Urothelium cell line (cell line): ENCODE results near the gene PTPRD.

Experiments
- DNase-seq: peaks from one replicate; pipeline ENCODE4 v3.0.0; 2011; ENCODE audit warnings: low spot score, mixed read lengths
- FAIRE-seq: peaks from 2 replicates; lab custom pipeline; 2011; peaks lifted over from hg19 to GRCh38; lab: Jason Lieb, UNC

The PTPRD gene

GRCh38 chr9:8648271-8648845, 1964.4 kb downstream of the PTPRD start:
- no peak for FAIRE-seq

DNA sequence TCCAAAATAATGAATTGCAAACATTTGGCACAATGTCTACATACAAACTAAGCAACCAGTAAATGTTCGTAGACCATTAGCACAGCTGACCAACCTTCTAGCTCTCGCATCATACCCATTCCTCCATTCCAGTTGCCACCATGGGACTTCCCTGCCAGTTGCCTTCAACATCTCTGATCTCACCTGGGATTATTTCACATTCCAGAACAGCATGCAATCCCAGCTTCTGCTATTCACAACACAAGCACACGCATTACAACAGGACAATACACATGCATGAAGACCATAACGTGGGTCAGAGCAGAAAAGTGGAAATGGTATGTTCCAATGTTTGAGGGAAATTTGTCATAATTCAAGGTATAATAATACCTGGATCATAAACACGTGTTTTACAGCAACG, 1965.0 kb downstream of the PTPRD start:
- FAIRE-seq (no peak), DNase-seq (no peak)

More at GRCh38 chr9:8648271-8648845, 1964.4 kb downstream of the PTPRD start:
- no peak for DNase-seq

DNA sequence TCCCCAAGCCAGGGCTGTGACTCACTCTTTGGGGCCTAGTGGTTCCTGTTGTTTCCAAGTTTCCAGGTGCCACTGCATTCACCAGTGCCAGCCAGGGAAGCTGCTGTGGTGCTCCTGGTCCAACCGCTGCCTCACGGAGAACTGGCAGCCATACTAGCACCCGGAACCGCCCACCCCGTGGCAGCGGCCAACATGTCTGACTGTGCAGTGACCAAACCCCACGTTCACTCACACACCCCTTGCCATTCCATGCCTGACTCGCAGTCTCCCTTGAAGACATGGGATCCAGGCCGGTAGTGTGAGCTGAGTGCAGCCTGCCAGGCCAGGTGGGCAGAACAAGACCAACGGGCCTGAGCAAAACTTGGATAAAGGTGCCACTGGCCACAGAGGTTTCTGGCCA, 1968.2 kb downstream of the PTPRD start:
- DNase-seq (no peak), FAIRE-seq (no peak)

DNA sequence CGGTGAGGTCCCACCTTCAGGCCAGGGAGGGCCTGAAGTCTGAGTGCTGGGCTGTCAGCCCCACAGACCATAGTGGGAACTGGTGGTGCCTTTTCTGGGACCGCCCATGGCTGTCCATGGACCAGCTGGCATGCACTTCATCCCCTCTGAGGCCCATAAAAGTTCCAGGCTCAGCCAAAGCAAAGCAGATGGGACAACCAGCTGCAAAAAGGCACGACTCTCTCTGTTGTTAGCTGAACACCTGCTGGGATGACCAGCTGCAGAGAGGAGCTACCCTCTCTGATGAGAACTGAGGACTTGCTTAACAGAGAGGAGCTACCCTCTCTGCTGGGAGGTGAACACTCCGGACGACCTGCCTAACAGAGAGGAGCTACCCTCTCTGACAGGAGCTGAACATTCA, 1968.9 kb downstream of the PTPRD start:
- no peak for DNase-seq
- no peak for FAIRE-seq

GRCh38 chr9:8643464-8643863, 1969.3 kb downstream of the PTPRD start:
- no peak for DNase-seq
- no peak for FAIRE-seq

- FAIRE-seq: no peak
- no peak for DNase-seq
Observed at GRCh38 chr9:8640761-8641160, 1972.0 kb downstream of the PTPRD start.

DNA sequence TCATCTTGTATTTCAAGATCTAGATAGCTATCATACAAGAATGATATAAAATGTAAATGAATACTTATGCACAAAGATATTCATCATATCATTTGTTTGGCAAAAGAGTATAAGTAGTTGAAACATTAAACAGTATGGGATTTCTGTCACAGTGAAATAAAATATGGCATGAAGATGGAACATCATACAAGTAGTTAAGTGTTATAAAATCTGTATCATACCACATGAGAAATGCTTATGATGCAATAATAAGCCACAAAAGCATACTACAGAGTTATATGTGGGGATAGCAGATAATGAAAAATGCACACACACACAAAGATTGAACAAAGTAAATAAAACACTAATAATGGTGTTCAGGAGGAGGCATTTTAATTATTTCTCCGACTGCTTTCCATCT, 1975.2 kb downstream of the PTPRD start:
- no peak for DNase-seq
- no peak for FAIRE-seq

GRCh38 chr9:8633784-8634183, 1979.0 kb downstream of the PTPRD start:
- FAIRE-seq: no peak
- no peak for DNase-seq

- FAIRE-seq: no peak
- no peak for DNase-seq
Observed at GRCh38 chr9:8632493-8632892, 1980.3 kb downstream of the PTPRD start.

- FAIRE-seq (no peak), DNase-seq (no peak)
Observed at GRCh38 chr9:8628791-8629190, 1984.0 kb downstream of the PTPRD start.

- DNase-seq: no peak
Observed at GRCh38 chr9:8627976-8628679, 1984.7 kb downstream of the PTPRD start.

DNA sequence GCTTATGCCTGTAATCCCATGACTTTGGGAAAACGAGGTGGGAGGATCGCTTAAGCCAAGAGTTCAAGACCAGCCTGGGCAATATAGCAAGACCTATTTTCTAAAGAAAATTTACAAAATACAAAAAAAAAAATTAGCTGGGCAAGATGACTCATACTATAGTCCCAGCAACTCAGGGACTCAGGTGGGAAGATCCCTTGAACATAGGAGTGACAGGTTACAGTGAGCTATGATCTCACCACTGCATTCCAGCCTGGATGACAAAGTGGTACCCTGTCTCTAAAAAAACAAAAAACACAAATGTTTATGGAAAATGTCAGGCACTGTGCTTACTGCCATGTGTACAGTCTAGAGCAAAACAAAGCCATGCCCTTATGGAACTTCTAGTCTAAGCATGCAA, 1989.9 kb downstream of the PTPRD start:
- no peak for FAIRE-seq
- no peak for DNase-seq

More at GRCh38 chr9:8627976-8628679, 1984.7 kb downstream of the PTPRD start:
- FAIRE-seq: no peak

- FAIRE-seq: no peak
- no peak for DNase-seq
Observed at GRCh38 chr9:8622222-8622802, 1990.5 kb downstream of the PTPRD start.

- no peak for DNase-seq
- FAIRE-seq: no peak
Observed at GRCh38 chr9:8621416-8621815, 1991.4 kb downstream of the PTPRD start.

- DNase-seq (no peak), FAIRE-seq (no peak)
Observed at GRCh38 chr9:8616414-8616813, 1996.4 kb downstream of the PTPRD start.

DNA sequence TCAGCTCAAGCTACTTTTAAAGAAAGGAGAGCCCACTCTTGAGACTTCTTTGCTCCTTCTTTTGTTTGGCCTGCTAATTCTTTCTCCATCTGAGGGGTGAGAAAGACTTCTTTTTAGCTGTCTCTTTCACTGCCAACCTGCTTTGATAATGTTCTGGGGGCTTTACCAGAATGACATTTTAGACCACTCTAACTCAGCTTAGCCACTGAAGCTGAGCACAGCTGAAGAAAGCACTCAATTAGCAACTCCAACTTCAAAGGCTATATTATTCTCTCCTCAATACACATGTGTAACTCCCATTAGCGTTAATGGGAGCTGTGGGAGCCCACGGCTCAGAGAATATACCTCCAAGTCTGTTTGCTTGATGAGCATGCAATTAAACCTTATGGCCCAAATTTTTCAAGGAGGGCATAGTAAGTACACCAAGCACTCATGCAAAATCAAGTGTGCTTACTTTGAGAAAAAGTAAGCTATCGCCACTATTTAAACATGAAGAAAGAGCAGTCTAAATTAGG, 1997.8 kb downstream of the PTPRD start:
- FAIRE-seq (no peak), DNase-seq (no peak)

DNA sequence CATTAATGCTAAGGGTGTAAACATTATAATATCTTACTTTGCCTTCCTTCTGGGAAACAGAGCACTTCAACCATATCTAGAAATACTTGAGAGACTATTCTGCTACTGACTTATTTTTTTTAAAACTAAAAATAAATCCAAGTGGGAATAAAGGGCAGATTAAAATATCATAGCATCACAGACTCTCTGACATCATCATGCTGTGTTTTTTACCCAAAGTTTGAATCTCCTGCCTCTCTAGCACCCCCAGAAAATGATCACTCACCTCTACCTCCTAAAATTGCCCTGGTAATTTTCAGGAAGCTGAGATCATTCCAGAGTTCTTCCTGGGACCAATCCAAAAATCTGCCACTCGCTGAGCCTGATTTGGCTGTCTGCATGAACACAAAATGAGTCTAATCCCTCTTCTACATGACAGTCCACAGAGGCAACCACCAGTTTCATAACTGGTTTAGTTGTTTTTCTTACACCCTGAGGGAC, 1999.4 kb downstream of the PTPRD start:
- no peak for DNase-seq
- FAIRE-seq: no peak

GRCh38 chr9:8611153-8611552, 2001.6 kb downstream of the PTPRD start:
- FAIRE-seq: no peak
- no peak for DNase-seq

- no peak for DNase-seq
- FAIRE-seq: no peak
Observed at GRCh38 chr9:8610256-8610655, 2002.5 kb downstream of the PTPRD start.

- FAIRE-seq (no peak), DNase-seq (no peak)
Observed at GRCh38 chr9:8605096-8605495, 2007.7 kb downstream of the PTPRD start.

DNA sequence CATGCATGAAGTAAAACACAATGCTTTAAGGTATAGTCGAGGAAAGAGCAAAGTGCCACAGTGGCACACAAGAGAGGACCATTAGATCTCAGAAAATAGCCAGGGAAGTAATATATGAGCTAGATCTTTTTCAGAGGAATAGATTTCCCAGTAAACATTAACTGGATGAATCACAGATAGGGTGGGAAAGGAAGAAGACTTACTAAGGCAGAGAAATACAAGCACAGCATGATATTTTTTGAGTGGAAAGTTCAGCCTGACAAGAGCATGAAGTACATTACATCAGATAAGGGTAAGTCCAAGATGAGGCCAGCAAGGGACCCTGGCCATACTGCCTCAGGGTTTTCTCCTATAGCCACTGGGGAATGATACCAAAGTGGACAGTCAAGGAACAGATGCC, 2008.6 kb downstream of the PTPRD start:
- DNase-seq (no peak), FAIRE-seq (no peak)
